Stomach (tissue), 9 donors: Measurements from ENCODE around the gene LRRTM2. TPM values are rescaled to one million over a fixed set of nuclear protein-coding genes. Genes with fewer than 3 reads are reported as not detected.

Experiments used
- DNase-seq, 2 donors: peaks; one replicate each; pipeline versions ENCODE4 v3.0.0 to v3.0.0-alpha.2; 2013 to 2019
- H3K27ac ChIP-seq, 5 donors: fragments of 200-600 bp in 4 of 5; sonication (generic) in 4 of 5; one replicate each; pipeline ENCODE4 v1.5.1; 2013 to 2019; ENCODE audit warnings: mild to moderate bottlenecking in 1 of 5, moderate library complexity in 1 of 5
- H3K27me3 ChIP-seq, 3 donors: fragments of 200-600 bp; sonication (generic); one replicate each; pipeline ENCODE4 v1.5.1; 2017 to 2019; ENCODE audit warnings: mixed run types in 1 of 3
- H3K36me3 ChIP-seq, 4 donors: fragments of 200-600 bp; sonication (generic); 1 replicate in 3 of 4; 2 replicates in 1 of 4; pipeline ENCODE4 v1.5.1; 2016 to 2019
- H3K4me1 ChIP-seq, 4 donors: fragments of 200-600 bp; sonication (generic); one replicate each; pipeline ENCODE4 v1.5.1; 2016 to 2019
- H3K4me3 ChIP-seq, 4 donors: fragments of 200-600 bp; sonication (generic) in 3 of 4; one replicate each; pipeline ENCODE4 v1.5.1; 2016 to 2019; ENCODE audit warnings: mild to moderate bottlenecking in 1 of 4
- H3K9me3 ChIP-seq, 4 donors: fragments of 200-600 bp; sonication (generic); one replicate each; pipeline ENCODE4 v1.5.1; 2016 to 2019
- CTCF ChIP-seq, 7 experiments: fragments of 450-650 bp in 4 of 7; fragments of 200-600 bp in 3 of 7; sonication (generic) in 3 of 7; IDR thresholded peaks; one replicate each; pipeline ENCODE4 v1.5.1; 2016 to 2019; ENCODE audit warnings: antibody characterized with exemption in 7 of 7, control low read depth in 2 of 7, mild to moderate bottlenecking in 1 of 7
- EP300 ChIP-seq: sonication (generic); formaldehyde crosslinking; IDR thresholded peaks from one replicate; pipeline ENCODE4 v1.6.1; 2017; ENCODE audit warnings: antibody characterized with exemption
- POLR2A ChIP-seq, 4 donors: fragments of 450-650 bp; IDR thresholded peaks; one replicate each; pipeline ENCODE4 v1.6.1; 2016; ENCODE audit warnings: antibody characterized with exemption in 4 of 4, control low read depth in 2 of 4, mild to moderate bottlenecking in 1 of 4, moderate library complexity in 1 of 4
- POLR2AphosphoS5 ChIP-seq, 3 donors: sonication (generic); formaldehyde crosslinking; IDR thresholded peaks; one replicate each; pipeline ENCODE4 v1.6.1; 2016; ENCODE audit warnings: antibody characterized with exemption in 3 of 3
- WGBS, 5 donors: extraction: QIAGEN DNeasy Blood & Tissue Kit in 3 of 5; methylation state at CpG; one replicate each; pipeline versions ENCODE4 v1.1.5 to v1.1.7; 2013 to 2018; 5-methylcytosine and 5-hydroxymethylcytosine counted together
- intact Hi-C: fragments of 100-400 bp; cut with DNase I; formaldehyde crosslinking; loops from one replicate; pipeline ENCODE4 v1.15.1; 2023; ENCODE audit warnings: low total_unique reads
- polyA plus RNA-seq, 3 donors: library from polyadenylated mRNA; stranded (reverse); fragments of 200-250 nt; gene quantifications; one replicate each; pipeline ENCODE4 v1.2.3, GENCODE V29; 2013
- total RNA-seq, 5 donors: library from RNA; depleted of rRNA; stranded (reverse); fragments of >200 nt; gene quantifications; one replicate each; pipeline versions ENCODE4 v1.1.0 to v1.2.3, GENCODE V29; 2014 to 2016
- donor health status: healthy with polysubstance abuse.
- donor health status: Bipolar disorder and iron deficiency.
- donor health status: healthy.

LRRTM2 gene
- total and polyA plus RNA-seq, 8 donors: 0.15 to 1.5 TPM; not detected in 6

DNA sequence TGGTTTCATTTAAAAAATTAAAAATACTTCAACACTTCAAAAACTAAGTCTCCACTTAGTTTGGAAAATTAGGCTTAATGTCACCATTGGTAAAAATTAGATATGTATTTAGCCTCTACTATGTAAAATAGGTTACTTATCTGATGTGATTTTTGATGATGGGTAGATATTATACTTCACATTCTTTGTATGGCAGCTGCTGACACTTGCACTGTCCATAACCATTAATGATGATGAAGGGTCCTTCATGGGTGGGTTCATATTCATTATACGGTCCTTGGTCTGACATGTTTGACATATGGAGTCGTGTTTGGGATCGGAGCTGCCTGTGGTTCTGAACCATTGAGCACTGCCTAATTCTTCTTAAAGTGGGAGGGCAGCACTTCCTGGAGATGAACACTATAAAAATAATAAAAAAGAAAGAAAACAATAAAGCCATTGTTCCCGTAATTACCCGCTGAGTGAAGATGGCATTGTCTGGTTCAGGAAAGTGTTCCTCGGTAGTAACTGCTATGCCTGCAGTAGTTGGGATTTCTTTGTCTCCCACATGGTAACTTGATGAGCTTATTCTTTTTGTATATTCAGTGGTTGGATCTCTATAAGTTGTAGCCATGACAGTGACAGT, 2.2 kb downstream of the LRRTM2 start:
- H3K36me3 ChIP-seq: no peaks in the 10 kb centered on the region
- no peaks in the 10 kb centered on the region for H3K9me3 ChIP-seq
- DNase-seq: no peak
- TF ChIP-seq EP300: no peak
- TF ChIP-seq CTCF (IDR thresholded peaks at IDR 0.05): no peak
- TF ChIP-seq POLR2A (IDR thresholded peaks at IDR 0.05): no peak
- no peak for TF ChIP-seq POLR2AphosphoS5 (IDR thresholded peaks at IDR 0.05)
- H3K27ac ChIP-seq: no peak overlapping the region
- intact Hi-C loops: no loop called here
- peaks cover 32 to 75% (median 54%) of the 10 kb centered on the region in 4 donors for H3K4me1 ChIP-seq
- no peak overlapping the region for H3K4me3 ChIP-seq
- H3K27me3 ChIP-seq: no peaks in the 10 kb centered on the region
- 75 to 94% (median 91%) methylated on average over 6 of the region's 6 CpGs for WGBS, 5 donors

DNA sequence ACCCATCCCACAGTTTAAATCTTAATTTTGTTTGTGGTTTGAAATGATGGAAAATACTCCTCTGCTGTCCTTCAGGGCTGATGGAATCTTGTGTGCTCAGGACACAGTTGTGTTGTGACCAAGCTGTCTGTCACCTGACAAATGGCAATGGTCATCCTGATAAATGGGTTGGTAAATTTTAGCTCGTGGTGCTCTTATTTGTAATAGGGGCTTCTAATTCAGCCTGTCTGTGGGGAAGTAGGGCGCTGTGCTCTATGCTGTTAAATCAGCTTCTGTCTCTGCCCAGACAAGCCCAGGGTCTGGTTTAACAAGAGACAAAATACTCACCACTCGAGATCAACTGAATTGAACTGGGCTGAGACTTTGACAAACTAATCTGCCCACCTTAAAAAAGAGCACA, 4.5 kb downstream of the LRRTM2 start:
- Histone ChIP-seq H3K4me3 (no peak overlapping the region), H3K36me3 (no peaks in the 10 kb centered on the region), H3K27me3 (no peaks in the 10 kb centered on the region), H3K4me1 (peaks cover 31 to 70% (median 49%) of the 10 kb centered on the region in 4 donors), H3K9me3 (no peaks in the 10 kb centered on the region), H3K27ac (no peak overlapping the region)
- 54 to 67% (median 62%) methylated on average over 3 of the region's 3 CpGs for WGBS, 5 donors
- TF ChIP-seq POLR2AphosphoS5 (IDR thresholded peaks at IDR 0.05): no peak
- TF ChIP-seq EP300: no peak
- no peak for TF ChIP-seq CTCF (IDR thresholded peaks at IDR 0.05)
- TF ChIP-seq POLR2A (IDR thresholded peaks at IDR 0.05): no peak
- DNase-seq: no peak
- intact Hi-C loops: no loop called here

- no peaks in the 10 kb centered on the region for H3K27me3 ChIP-seq
- intact Hi-C loops: no loop called here
Observed at GRCh38 chr5:138869763-138870500, 5.2 kb downstream of the LRRTM2 start.

DNA sequence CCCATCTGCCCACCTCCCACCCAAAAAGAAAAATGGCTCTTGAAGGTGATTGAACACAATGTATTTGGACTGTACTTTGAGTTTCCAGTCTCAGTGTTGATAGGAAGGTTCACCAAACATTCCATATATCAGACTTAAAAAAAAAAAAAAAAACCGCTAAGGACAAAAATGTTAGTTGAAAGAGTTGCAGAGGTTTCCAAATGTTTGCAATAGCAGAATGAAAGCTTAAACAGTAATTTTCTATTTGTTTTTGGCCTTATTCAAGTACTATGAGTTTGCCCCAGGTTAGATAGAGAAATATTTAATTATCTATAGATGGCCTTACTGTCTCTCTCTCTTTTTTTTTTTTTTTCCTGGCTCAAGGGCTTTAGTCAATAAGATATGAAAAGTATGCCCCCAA, 6.1 kb downstream of the LRRTM2 start:
- 27 to 52% (median 31%) methylated on average over 1 of the region's 1 CpG for WGBS, 5 donors
- intact Hi-C loops: no loop called here
- Histone ChIP-seq H3K36me3 (peaks cover 0 to 3% (median under 1%) of the 10 kb centered on the region in 4 donors), H3K9me3 (peaks cover 0 to under 1% (median 0%) of the 10 kb centered on the region in 4 donors), H3K27ac (no peak overlapping the region), H3K4me1 (peaks cover 22 to 56% (median 36%) of the 10 kb centered on the region in 4 donors), H3K27me3 (no peaks in the 10 kb centered on the region), H3K4me3 (no peak overlapping the region)
- DNase-seq: no peak
- no peak for TF ChIP-seq POLR2A (IDR thresholded peaks at IDR 0.05)
- TF ChIP-seq POLR2AphosphoS5 (IDR thresholded peaks at IDR 0.05): no peak

More at GRCh38 chr5:138869763-138870500, 5.2 kb downstream of the LRRTM2 start:
- no peak overlapping the region for H3K4me3 ChIP-seq
- H3K36me3 ChIP-seq: no peaks in the 10 kb centered on the region
- DNase-seq: peak in 1 of 2 donors; percentile 26
- TF ChIP-seq CTCF (IDR thresholded peaks at IDR 0.05): no peak
- TF ChIP-seq EP300: no peak
- no peak for TF ChIP-seq POLR2A (IDR thresholded peaks at IDR 0.05)
- TF ChIP-seq POLR2AphosphoS5 (IDR thresholded peaks at IDR 0.05): no peak
- WGBS, 5 donors: 40 to 69% (median 47%) methylated on average over 5 of the region's 5 CpGs
- peaks cover 27 to 63% (median 42%) of the 10 kb centered on the region in 4 donors for H3K4me1 ChIP-seq
- H3K9me3 ChIP-seq: no peaks in the 10 kb centered on the region
- H3K27ac ChIP-seq: no peak overlapping the region
